CD14-positive monocyte (primary cell): ENCODE results near the gene UQCRFS1. TPM values are rescaled to one million over a fixed set of nuclear protein-coding genes. Genes with fewer than 3 reads are reported as not detected.

Experiments
- DNase-seq, 3 donors: peaks; one replicate each; pipeline ENCODE4 v3.0.0-alpha.2; 2011 to 2022
- H2AFZ ChIP-seq: 2 replicates; pipeline ENCODE4 v1.6.0; 2012; ENCODE audit warnings: mild to moderate bottlenecking, low read depth, low read length, inconsistent platforms; ENCODE audit not compliant: insufficient read depth, poor library complexity, severe bottlenecking
- H3K27ac ChIP-seq, 2 donors: 1 replicate in 1 of 2; 2 replicates in 1 of 2; pipeline ENCODE4 v1.5.1; 2012 to 2013; ENCODE audit warnings: low read length in 2 of 2, control low read depth in 1 of 2, inconsistent platforms in 1 of 2, low read depth in 1 of 2, mild to moderate bottlenecking in 1 of 2
- H3K27me3 ChIP-seq, 2 donors: one replicate each; pipeline versions ENCODE4 v1.6.0 to v1.6.1; 2011 to 2013; ENCODE audit warnings: low read length in 2 of 2; ENCODE audit not compliant: control insufficient read depth in 2 of 2, insufficient read depth in 2 of 2
- H3K36me3 ChIP-seq, 2 donors: replicated peaks in 1 of 2; 1 replicate in 1 of 2; 2 replicates in 1 of 2; pipeline versions ENCODE4 v1.5.1 to v1.6.1; 2012 to 2013; ENCODE audit warnings: low read length in 2 of 2, control low read depth in 1 of 2, inconsistent platforms in 1 of 2, mild to moderate bottlenecking in 1 of 2; ENCODE audit not compliant: insufficient read depth in 2 of 2, control insufficient read depth in 1 of 2
- H3K4me1 ChIP-seq, 2 donors: 1 replicate in 1 of 2; 2 replicates in 1 of 2; pipeline versions ENCODE4 v1.5.1 to v1.6.1; 2012 to 2013; ENCODE audit warnings: low read length in 2 of 2, control low read depth in 1 of 2, inconsistent platforms in 1 of 2, mild to moderate bottlenecking in 1 of 2, moderate library complexity in 1 of 2; ENCODE audit not compliant: insufficient read depth in 2 of 2, control insufficient read depth in 1 of 2
- H3K4me2 ChIP-seq: replicated peaks from 2 replicates; pipeline ENCODE3; 2012; ENCODE audit warnings: low read length, moderate library complexity, mild to moderate bottlenecking; ENCODE audit not compliant: poor library complexity, severe bottlenecking; ENCODE audit errors: extremely low read depth
- H3K4me3 ChIP-seq, 3 experiments: fragments of 200-600 bp in 1 of 3; sonication (generic) in 1 of 3; replicated peaks in 1 of 3; 1 replicate in 2 of 3; 2 replicates in 1 of 3; pipeline ENCODE4 v1.5.1; 2011 to 2013; ENCODE audit warnings: low read length in 3 of 3, mild to moderate bottlenecking in 3 of 3, control low read depth in 2 of 3, low read depth in 2 of 3, inconsistent platforms in 1 of 3, moderate library complexity in 1 of 3
- H3K79me2 ChIP-seq: 2 replicates; pipeline ENCODE4 v1.6.0; 2012; ENCODE audit warnings: mild to moderate bottlenecking, control low read depth, inconsistent platforms, low read length, moderate library complexity; ENCODE audit not compliant: insufficient read depth
- H3K9ac ChIP-seq: 2 replicates; pipeline ENCODE4 v1.6.0; 2017; ENCODE audit warnings: low read length, mild to moderate bottlenecking; ENCODE audit not compliant: insufficient read depth, poor library complexity, severe bottlenecking
- H3K9me3 ChIP-seq, 2 donors: replicated peaks in 1 of 2; 1 replicate in 1 of 2; 2 replicates in 1 of 2; pipeline versions ENCODE4 v1.5.1 to v1.6.1; 2012 to 2013; ENCODE audit warnings: low read length in 2 of 2, control low read depth in 1 of 2; ENCODE audit not compliant: control insufficient read depth in 1 of 2, insufficient read depth in 1 of 2
- H4K20me1 ChIP-seq: 2 replicates; pipeline ENCODE4 v1.6.0; 2012; ENCODE audit warnings: mild to moderate bottlenecking, low read length, control low read depth, moderate library complexity; ENCODE audit not compliant: insufficient read depth
- H3K27ac Mint-ChIP-seq, 7 donors: one replicate each; pipeline ENCODE4 v1.8.0; 2020; ENCODE audit warnings: mild to moderate bottlenecking in 7 of 7, mixed read lengths in 7 of 7, moderate library complexity in 6 of 7, inconsistent platforms in 2 of 7
- H3K27me3 Mint-ChIP-seq, 3 donors: one replicate each; pipeline ENCODE4 v1.8.0; 2021 to 2022; ENCODE audit warnings: low read depth in 3 of 3, mild to moderate bottlenecking in 3 of 3, mixed read lengths in 3 of 3, moderate library complexity in 3 of 3, inconsistent platforms in 1 of 3
- H3K36me3 Mint-ChIP-seq, 2 donors: one replicate each; pipeline ENCODE4 v1.8.0; 2020; ENCODE audit warnings: mixed read lengths in 2 of 2, inconsistent platforms in 1 of 2, mild to moderate bottlenecking in 1 of 2
- H3K4me1 Mint-ChIP-seq: one replicate; pipeline ENCODE4 v1.8.0; 2020; ENCODE audit warnings: mild to moderate bottlenecking, mixed read lengths
- H3K4me3 Mint-ChIP-seq, 2 donors: one replicate each; pipeline ENCODE4 v1.8.0; 2020; ENCODE audit warnings: mild to moderate bottlenecking in 2 of 2, mixed read lengths in 2 of 2, moderate library complexity in 1 of 2
- H3K9me3 Mint-ChIP-seq, 7 donors: one replicate each; pipeline ENCODE4 v1.8.0; 2020 to 2022; ENCODE audit warnings: mixed read lengths in 7 of 7, mild to moderate bottlenecking in 6 of 7, moderate library complexity in 6 of 7, inconsistent platforms in 2 of 7
- CTCF ChIP-seq: fragments of 200-600 bp; IDR thresholded peaks from one replicate; pipeline ENCODE4 v1.8.0; 2022; ENCODE audit warnings: antibody characterized with exemption, mild to moderate bottlenecking
- WGBS: methylation state at CpG from one replicate; pipeline ENCODE4 v1.1.5; 2013; ENCODE audit warnings: missing lambda C conversion rate; ENCODE audit not compliant: insufficient coverage; 5-methylcytosine and 5-hydroxymethylcytosine counted together
- intact Hi-C, 2 donors: fragments of 100-400 bp; cut with micrococcal nuclease; formaldehyde crosslinking; loops; one replicate each; pipeline versions ENCODE4 v1.15.0 to v1.15.1; 2023
- polyA plus RNA-seq, 3 donors: library from polyadenylated mRNA; depleted of rRNA in 1 of 3; unstranded in 2 of 3; stranded (reverse) in 1 of 3; fragments of 300-500 nt in 2 of 3; fragments of >200 nt in 1 of 3; fragmentation: Illumina TruSeq in 2 of 3; gene quantifications; 1 replicate in 2 of 3; 2 replicates in 1 of 3; pipeline ENCODE4 v1.2.3, GENCODE V29; 2012 to 2021

UQCRFS1 gene
- polyA plus RNA-seq, 3 donors, result 26.2 to 108 (median 108) TPM

- no peak overlapping the region for H3K9ac ChIP-seq
- no peak overlapping the region for H3K4me2 ChIP-seq
- Mint-ChIP-seq H3K27ac (no peak overlapping the region), H3K4me1 (no peaks in the 10 kb centered on the region), H3K9me3 (peaks cover 0 to 1% (median 0%) of the 10 kb centered on the region in 7 donors), H3K4me3 (no peak overlapping the region), H3K36me3 (no peaks in the 10 kb centered on the region), H3K27me3 (peaks cover 2 to 3% (median 2%) of the 10 kb centered on the region in 3 donors)
- H2AFZ ChIP-seq, result no peak overlapping the region
- no peak overlapping the region for H3K4me3 ChIP-seq
- DNase-seq, result no peak
- H3K36me3 ChIP-seq, result no peaks in the 10 kb centered on the region
- WGBS, result 100% methylated on average over 1 of the region's 3 CpGs
- H3K9me3 ChIP-seq, result no peaks in the 10 kb centered on the region
- TF ChIP-seq CTCF, result no peak
- H3K27me3 ChIP-seq, result no peaks in the 10 kb centered on the region
- intact Hi-C loops, result no loop called here
- no peak overlapping the region for H3K27ac ChIP-seq
- no peaks in the 10 kb centered on the region for H4K20me1 ChIP-seq
- H3K4me1 ChIP-seq, result no peaks in the 10 kb centered on the region
- H3K79me2 ChIP-seq, result no peaks in the 10 kb centered on the region
Measured at GRCh38 chr19:29259153-29259552, 46.2 kb upstream of the UQCRFS1 start.

- whole genome bisulfite sequencing, result 89% methylated on average over 1 of the region's 2 CpGs
- no peak overlapping the region for H3K27ac Mint-ChIP-seq
- Histone ChIP-seq H3K4me1 (no peaks in the 10 kb centered on the region), H3K27ac (no peak overlapping the region), H3K4me3 (no peak overlapping the region), H3K9me3 (no peaks in the 10 kb centered on the region), H3K36me3 (no peaks in the 10 kb centered on the region), H4K20me1 (no peaks in the 10 kb centered on the region), H3K9ac (no peak overlapping the region), H2AFZ (no peak overlapping the region), H3K27me3 (no peaks in the 10 kb centered on the region), H3K79me2 (no peaks in the 10 kb centered on the region), H3K4me2 (no peak overlapping the region)
- TF ChIP-seq CTCF, result no peak
- H3K4me3 Mint-ChIP-seq, result no peak overlapping the region
- peaks cover 0 to 4% (median 0%) of the 10 kb centered on the region in 7 donors for H3K9me3 Mint-ChIP-seq
- H3K4me1 Mint-ChIP-seq, result no peaks in the 10 kb centered on the region
- intact Hi-C loops, result no loop called here
- H3K27me3 Mint-ChIP-seq, result peaks cover 2 to 4% (median 2%) of the 10 kb centered on the region in 3 donors
- DNase-seq, result no peak
- no peaks in the 10 kb centered on the region for H3K36me3 Mint-ChIP-seq
Measured at GRCh38 chr19:29256516-29256915, 43.6 kb upstream of the UQCRFS1 start.
